Kidney (tissue), 14 donors: ENCODE measurements around the gene ELF3. TPM values are rescaled to one million over a fixed set of nuclear protein-coding genes. Genes with fewer than 3 reads are reported as not detected.
"Not testable (repeated sequence)": the region's sequence is repeated elsewhere in the genome, so short reads cannot be mapped to it uniquely, and the experiment has no call there.

Source experiments
- DNase-seq, 5 donors: peaks; one replicate each; pipeline ENCODE4 v3.0.0-alpha.2; 2013 to 2020
- FAIRE-seq: peaks from 2 replicates; lab custom pipeline; 2012; peaks lifted over from hg19 to GRCh38; lab: Jason Lieb, UNC
- H3K27ac ChIP-seq, 2 donors: one replicate each; pipeline ENCODE4 v1.7.0; 2013; ENCODE audit warnings: low read depth in 2 of 2, low read length in 2 of 2, inconsistent platforms in 1 of 2
- H3K27me3 ChIP-seq: one replicate; pipeline ENCODE4 v1.7.1; 2013; ENCODE audit warnings: low read length, inconsistent platforms; ENCODE audit not compliant: control insufficient read depth, insufficient read depth
- H3K36me3 ChIP-seq, 3 donors: one replicate each; pipeline versions ENCODE4 v1.7.0 to v1.7.1; 2013; ENCODE audit warnings: low read length in 3 of 3, control low read depth in 1 of 3, inconsistent platforms in 1 of 3; ENCODE audit not compliant: insufficient read depth in 3 of 3, control insufficient read depth in 2 of 3
- H3K4me1 ChIP-seq, 3 donors: one replicate each; pipeline versions ENCODE4 v1.7.0 to v1.7.1; 2013; ENCODE audit warnings: low read length in 3 of 3, inconsistent platforms in 1 of 3, low read depth in 1 of 3; ENCODE audit not compliant: control insufficient read depth in 2 of 3, insufficient read depth in 2 of 3
- H3K4me3 ChIP-seq, 3 donors: one replicate each; pipeline versions ENCODE4 v1.7.0 to v1.8.1; 2013; ENCODE audit warnings: low read length in 3 of 3, control low read depth in 1 of 3, inconsistent platforms in 1 of 3
- H3K9ac ChIP-seq, 3 donors: one replicate each; pipeline versions ENCODE4 v1.7.0 to v1.7.1; 2013; ENCODE audit warnings: low read length in 3 of 3, control low read depth in 1 of 3, inconsistent platforms in 1 of 3
- H3K9me3 ChIP-seq, 3 donors: one replicate each; pipeline versions ENCODE4 v1.7.0 to v1.7.1; 2013; ENCODE audit warnings: low read length in 3 of 3, control low read depth in 1 of 3, inconsistent platforms in 1 of 3; ENCODE audit not compliant: control insufficient read depth in 2 of 3, insufficient read depth in 1 of 3
- intact Hi-C: fragments of 100-400 bp; cut with DNase I; formaldehyde crosslinking; loops from one replicate; pipeline ENCODE4 v1.11.1; 2022
- polyA plus RNA-seq: library from polyadenylated mRNA; stranded (reverse); fragments of 350-450 nt; fragmentation: Illumina TruSeq; extraction: RNeasy Lipid Tissue Mini Kit (QIAGEN cat#74804); gene quantifications from one replicate; pipeline ENCODE4 v1.2.3, GENCODE V29; 2014; ENCODE audit warnings: low read depth, low replicate concordance; ENCODE audit not compliant: insufficient read depth
- total RNA-seq: library from RNA; stranded (reverse); fragmentation: NEBNext Ultra II Directional; extraction: Animal tissue kit (Norgen Biotek cat#: 25700); gene quantifications from one replicate; pipeline ENCODE4 v1.2.1, GENCODE V29; 2021
- TF ChIP-seq, protein P1 (sequence below): IDR thresholded peaks from 3 replicates; pipeline ENCODE4 v1.5.1; 2012; ENCODE audit warnings: mild to moderate bottlenecking, moderate library complexity, borderline replicate concordance; ENCODE audit not compliant: insufficient read depth; ENCODE audit errors: extremely low read depth
- donor health status: control.
- donor health status: control.
- donor health status: control.
- donor health status: control.
- donor health status: control.
- donor health status: DM: yes; HTN: yes; CAD: no.
- donor health status: Normal renal cell carcinoma (clear cell type).

ELF3 gene
- total and polyA plus RNA-seq, 2 donors from 2014 or later = 81.8 to 400 TPM

DNA sequence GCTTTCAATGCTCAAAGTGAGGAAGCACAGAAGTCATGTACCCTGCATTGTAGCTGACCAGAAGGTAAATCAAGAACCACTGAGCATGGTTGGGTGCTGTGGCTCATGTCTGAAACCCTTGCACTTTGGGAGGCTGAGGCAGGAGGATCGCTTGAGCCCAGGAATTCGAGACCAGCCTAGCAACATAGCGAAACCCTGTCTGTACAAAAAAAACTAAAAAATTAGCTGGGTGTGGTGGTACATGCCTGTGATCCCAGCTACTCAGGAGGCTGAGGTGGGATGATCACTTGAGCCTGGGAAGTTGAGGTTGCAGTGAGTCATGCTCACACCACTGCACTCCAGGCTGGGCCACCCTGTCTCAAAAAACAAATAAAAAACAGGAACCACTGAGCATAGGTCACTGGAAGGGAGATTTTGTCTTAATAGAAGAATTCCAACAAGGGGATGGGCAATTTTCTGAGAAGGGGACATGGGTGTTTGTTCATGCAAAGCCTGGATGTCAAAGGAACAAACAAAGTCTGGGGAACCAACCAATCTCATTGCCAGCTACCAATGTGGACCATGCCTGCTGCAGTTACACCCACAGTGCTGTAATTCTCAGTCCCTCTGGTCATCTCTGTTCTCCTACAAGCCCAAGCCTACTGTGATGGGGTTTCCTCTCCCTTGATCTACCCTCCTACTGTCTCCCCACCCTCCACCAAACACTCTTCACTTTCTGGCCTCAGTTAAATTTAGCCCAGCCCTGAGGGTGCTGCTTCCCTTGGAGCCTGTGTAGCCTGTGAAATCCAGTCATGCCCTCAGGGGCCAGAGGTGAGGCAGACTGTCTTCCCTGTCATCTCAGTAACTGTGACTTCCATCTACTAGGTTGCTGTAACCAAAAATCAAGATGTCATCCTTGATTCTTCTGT lies 47.9 kb downstream of the ELF3 start:
- no peak overlapping the region for H3K27ac ChIP-seq
- no peaks in the 10 kb centered on the region for H3K4me1 ChIP-seq
- intact Hi-C loops = no loop called here
- TF ChIP-seq, protein P1, sequence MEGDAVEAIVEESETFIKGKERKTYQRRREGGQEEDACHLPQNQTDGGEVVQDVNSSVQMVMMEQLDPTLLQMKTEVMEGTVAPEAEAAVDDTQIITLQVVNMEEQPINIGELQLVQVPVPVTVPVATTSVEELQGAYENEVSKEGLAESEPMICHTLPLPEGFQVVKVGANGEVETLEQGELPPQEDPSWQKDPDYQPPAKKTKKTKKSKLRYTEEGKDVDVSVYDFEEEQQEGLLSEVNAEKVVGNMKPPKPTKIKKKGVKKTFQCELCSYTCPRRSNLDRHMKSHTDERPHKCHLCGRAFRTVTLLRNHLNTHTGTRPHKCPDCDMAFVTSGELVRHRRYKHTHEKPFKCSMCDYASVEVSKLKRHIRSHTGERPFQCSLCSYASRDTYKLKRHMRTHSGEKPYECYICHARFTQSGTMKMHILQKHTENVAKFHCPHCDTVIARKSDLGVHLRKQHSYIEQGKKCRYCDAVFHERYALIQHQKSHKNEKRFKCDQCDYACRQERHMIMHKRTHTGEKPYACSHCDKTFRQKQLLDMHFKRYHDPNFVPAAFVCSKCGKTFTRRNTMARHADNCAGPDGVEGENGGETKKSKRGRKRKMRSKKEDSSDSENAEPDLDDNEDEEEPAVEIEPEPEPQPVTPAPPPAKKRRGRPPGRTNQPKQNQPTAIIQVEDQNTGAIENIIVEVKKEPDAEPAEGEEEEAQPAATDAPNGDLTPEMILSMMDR = no peak
- H3K9me3 ChIP-seq = no peaks in the 10 kb centered on the region
- DNase-seq = no peak
- H3K36me3 ChIP-seq = no peaks in the 10 kb centered on the region
- FAIRE-seq = no peak
- no peak overlapping the region for H3K4me3 ChIP-seq
- H3K27me3 ChIP-seq = no peaks in the 10 kb centered on the region
- H3K9ac ChIP-seq = no peak overlapping the region

DNA sequence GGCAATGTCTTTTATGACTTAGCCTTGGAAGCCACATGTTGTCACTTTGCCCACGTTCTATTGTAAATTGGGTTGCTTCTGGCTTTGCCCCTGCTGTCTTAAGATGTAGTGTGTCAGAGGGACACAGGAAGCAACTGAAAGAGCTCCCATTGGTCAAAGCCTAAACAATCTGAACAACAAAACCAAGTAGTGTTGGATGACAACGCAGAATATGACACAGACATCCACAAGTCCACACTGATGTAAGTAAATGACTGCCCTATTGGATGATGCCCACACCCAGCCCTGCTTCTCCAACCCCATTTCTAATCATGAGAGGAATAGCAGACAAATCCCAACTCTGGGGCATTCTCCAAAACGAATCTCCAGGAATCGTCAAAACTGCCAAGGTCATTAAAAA lies 50.7 kb downstream of the ELF3 start:
- no peaks in the 10 kb centered on the region for H3K36me3 ChIP-seq
- DNase-seq = no peak
- no peak overlapping the region for H3K27ac ChIP-seq
- H3K4me3 ChIP-seq = no peak overlapping the region
- TF ChIP-seq, protein P1 = no peak
- FAIRE-seq = no peak
- H3K4me1 ChIP-seq = no peaks in the 10 kb centered on the region
- intact Hi-C loops = no loop called here
- H3K9me3 ChIP-seq = no peaks in the 10 kb centered on the region
- no peaks in the 10 kb centered on the region for H3K27me3 ChIP-seq
- no peak overlapping the region for H3K9ac ChIP-seq

DNA sequence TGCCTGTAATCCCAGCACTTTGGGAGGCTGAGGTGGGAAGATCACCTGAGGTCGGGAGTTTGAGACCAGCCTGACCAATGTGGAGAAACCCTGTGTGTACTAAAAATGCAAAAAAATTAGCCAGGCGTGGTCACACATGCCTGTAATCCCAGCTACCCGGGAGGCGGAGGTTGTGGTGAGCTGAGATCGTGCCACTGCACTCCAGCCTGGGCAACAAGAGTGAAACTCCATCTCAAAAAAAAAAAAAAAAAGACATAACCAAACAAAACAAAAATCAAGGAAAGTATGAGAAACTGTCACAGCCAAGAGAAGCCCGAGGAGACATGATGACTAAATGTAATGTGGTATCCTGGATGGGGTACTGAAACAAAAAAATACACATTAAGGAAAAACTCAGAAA lies 51.4 kb downstream of the ELF3 start:
- H3K36me3 ChIP-seq, H3K9ac ChIP-seq, H3K4me1 ChIP-seq, H3K4me3 ChIP-seq, H3K9me3 ChIP-seq, H3K27ac ChIP-seq, H3K27me3 ChIP-seq, intact Hi-C loops, DNase-seq, FAIRE-seq: not testable (repeated sequence)

DNA sequence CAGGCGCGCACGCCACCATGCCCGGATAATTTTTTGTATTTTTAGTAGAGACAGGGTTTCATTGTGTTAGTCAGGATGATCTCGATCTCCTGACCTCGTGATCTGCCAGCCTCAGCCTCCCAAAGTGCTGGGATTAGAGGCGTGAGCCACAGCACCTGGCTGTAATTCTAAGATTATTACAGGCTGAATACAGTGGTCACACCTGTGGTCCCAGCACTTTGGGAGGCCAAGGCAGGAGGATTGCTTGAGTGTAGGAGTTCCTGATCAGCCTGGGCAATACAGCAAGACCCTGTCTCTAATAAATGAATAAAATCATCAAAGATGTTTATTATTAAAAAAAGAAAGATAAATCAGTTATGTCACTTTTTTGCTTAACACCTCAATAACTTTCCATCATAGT lies 52.2 kb downstream of the ELF3 start:
- H3K4me1 ChIP-seq, H3K27me3 ChIP-seq, H3K27ac ChIP-seq, H3K9me3 ChIP-seq, H3K4me3 ChIP-seq, H3K36me3 ChIP-seq, DNase-seq, intact Hi-C loops, FAIRE-seq, H3K9ac ChIP-seq: not testable (repeated sequence)
